ENCODE data around the gene PRSS57. TPM values are rescaled to one million over a fixed set of nuclear protein-coding genes. Genes with fewer than 3 reads are reported as not detected.

PRSS57 gene
- total and polyA plus RNA-seq, 2 donors (not counting 1 experiment from before 2014, with no cell fraction given), result not detected

DNA sequence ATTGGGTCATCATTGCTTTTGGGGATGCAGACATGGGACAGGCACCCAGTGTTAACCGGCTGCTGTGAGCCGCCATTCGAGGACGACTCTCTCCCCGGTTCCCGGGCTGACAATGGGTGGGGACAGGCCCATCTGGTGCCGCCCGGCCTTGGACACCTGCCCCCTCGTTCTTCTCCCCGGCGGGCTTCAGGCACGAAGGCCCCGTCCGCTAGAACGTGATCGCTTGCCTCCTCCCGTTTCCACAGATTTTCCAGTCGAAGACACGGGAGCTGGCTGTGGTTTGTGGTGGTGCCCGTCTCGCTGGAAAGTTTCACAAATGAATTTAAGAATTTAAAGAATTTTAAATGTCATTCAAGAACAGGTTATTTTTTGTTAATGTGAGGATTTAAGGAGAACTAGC lies 15.5 kb upstream of the PRSS57 start:
- Histone ChIP-seq H2AFZ (ENCODE audit: insufficient read depth, low read depth, low read length, poor library complexity, severe bottlenecking) (no peak overlapping the region), H3K4me3 (ENCODE audit: control extremely low read depth in 1 of 5, extremely low read depth in 1 of 5, insufficient read depth in 1 of 5, low read depth in 2 of 5, low read length in 4 of 5) (no peak overlapping the region), H3K4me1 (ENCODE audit: control insufficient read depth in 2 of 2, insufficient read depth in 2 of 2, low read length in 2 of 2) (no peaks in the 10 kb centered on the region), H4K20me1 (ENCODE audit: control insufficient read depth, insufficient read depth, low read length, poor library complexity, severe bottlenecking) (no peaks in the 10 kb centered on the region), H3K27me3 (replicated peaks in 1 of 4; ENCODE audit: control extremely low read depth in 1 of 4, control insufficient read depth in 3 of 4, insufficient read depth in 4 of 4, low read length in 3 of 4) (peaks cover 0 to 31% (median 4%) of the 10 kb centered on the region in 4 experiments), H3K4me2 (replicated peaks; ENCODE audit: low read depth, low read length, poor library complexity, severe bottlenecking) (no peak overlapping the region), H3K27ac (ENCODE audit: low read length in 2 of 2) (no peak overlapping the region), H3K79me2 (ENCODE audit: control insufficient read depth, insufficient read depth, low read length) (no peaks in the 10 kb centered on the region), H3K36me3 (replicated peaks in 1 of 2; ENCODE audit: control extremely low read depth in 1 of 2, control insufficient read depth in 1 of 2, extremely low read depth in 1 of 2, insufficient read depth in 2 of 2, low read length in 1 of 2) (no peaks in the 10 kb centered on the region), H3K9me3 (ENCODE audit: control extremely low read depth in 1 of 3, control insufficient read depth in 2 of 3, insufficient read depth in 1 of 3, low read length in 2 of 3) (peaks cover 2 to 25% (median 3%) of the 10 kb centered on the region in 3 donors), H3K9ac (ENCODE audit: low read length) (no peak overlapping the region)
- intact Hi-C loops (cut with micrococcal nuclease), result no loop called here
- Mint-ChIP-seq H3K4me1 (no peaks in the 10 kb centered on the region), H3K27me3 (peaks cover 29% of the 10 kb centered on the region), H3K4me3 (no peak overlapping the region), H3K27ac (no peak overlapping the region), H3K9me3 (ENCODE audit: insufficient read depth) (peaks cover 7% of the 10 kb centered on the region)
- CTCF ChIA-PET, result no interaction called here
- no peak for DNase-seq
- ATAC-seq (ENCODE audit: low read depth), result no peak
- POLR2A ChIA-PET, result no interaction called here
- no peak for TF ChIP-seq EZH2 (IDR thresholded peaks at IDR 0.05; ENCODE audit: borderline replicate concordance, insufficient read depth, low read depth, low read length, poor library complexity, severe bottlenecking)
- TF ChIP-seq, protein P1, sequence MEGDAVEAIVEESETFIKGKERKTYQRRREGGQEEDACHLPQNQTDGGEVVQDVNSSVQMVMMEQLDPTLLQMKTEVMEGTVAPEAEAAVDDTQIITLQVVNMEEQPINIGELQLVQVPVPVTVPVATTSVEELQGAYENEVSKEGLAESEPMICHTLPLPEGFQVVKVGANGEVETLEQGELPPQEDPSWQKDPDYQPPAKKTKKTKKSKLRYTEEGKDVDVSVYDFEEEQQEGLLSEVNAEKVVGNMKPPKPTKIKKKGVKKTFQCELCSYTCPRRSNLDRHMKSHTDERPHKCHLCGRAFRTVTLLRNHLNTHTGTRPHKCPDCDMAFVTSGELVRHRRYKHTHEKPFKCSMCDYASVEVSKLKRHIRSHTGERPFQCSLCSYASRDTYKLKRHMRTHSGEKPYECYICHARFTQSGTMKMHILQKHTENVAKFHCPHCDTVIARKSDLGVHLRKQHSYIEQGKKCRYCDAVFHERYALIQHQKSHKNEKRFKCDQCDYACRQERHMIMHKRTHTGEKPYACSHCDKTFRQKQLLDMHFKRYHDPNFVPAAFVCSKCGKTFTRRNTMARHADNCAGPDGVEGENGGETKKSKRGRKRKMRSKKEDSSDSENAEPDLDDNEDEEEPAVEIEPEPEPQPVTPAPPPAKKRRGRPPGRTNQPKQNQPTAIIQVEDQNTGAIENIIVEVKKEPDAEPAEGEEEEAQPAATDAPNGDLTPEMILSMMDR (IDR thresholded peaks at IDR 0.05), result no peak
- 96% methylated on average over 18 of the region's 21 CpGs for WGBS (ENCODE audit: insufficient coverage)

GRCh38 chr19:709965-710571 lies 14.8 kb upstream of the PRSS57 start:
- no peaks in the 10 kb centered on the region for H3K36me3 ChIP-seq (replicated peaks in 1 of 2; ENCODE audit: control extremely low read depth in 1 of 2, control insufficient read depth in 1 of 2, extremely low read depth in 1 of 2, insufficient read depth in 2 of 2, low read length in 1 of 2)
- POLR2A ChIA-PET, result no interaction called here
- no peak overlapping the region for H3K4me3 Mint-ChIP-seq
- ATAC-seq (ENCODE audit: low read depth) (no peak), DNase-seq (no peak)
- peaks cover 1% of the 10 kb centered on the region for H3K9me3 Mint-ChIP-seq (ENCODE audit: insufficient read depth)
- H3K9me3 ChIP-seq (ENCODE audit: control extremely low read depth in 1 of 3, control insufficient read depth in 2 of 3, insufficient read depth in 1 of 3, low read length in 2 of 3), result peaks cover 0 to 18% (median 2%) of the 10 kb centered on the region in 3 donors
- H3K27me3 ChIP-seq (replicated peaks in 1 of 4; ENCODE audit: control extremely low read depth in 1 of 4, control insufficient read depth in 3 of 4, insufficient read depth in 4 of 4, low read length in 3 of 4), result peaks cover 0 to 30% (median 3%) of the 10 kb centered on the region in 4 experiments
- intact Hi-C loops (cut with micrococcal nuclease), result no loop called here
- no peak overlapping the region for H2AFZ ChIP-seq (ENCODE audit: insufficient read depth, low read depth, low read length, poor library complexity, severe bottlenecking)
- peak overlapping the region; percentile 19 for H3K4me2 ChIP-seq (replicated peaks; ENCODE audit: low read depth, low read length, poor library complexity, severe bottlenecking)
- no peaks in the 10 kb centered on the region for H3K4me1 ChIP-seq (ENCODE audit: control insufficient read depth in 2 of 2, insufficient read depth in 2 of 2, low read length in 2 of 2)
- CTCF ChIA-PET, result no interaction called here
- H4K20me1 ChIP-seq (ENCODE audit: control insufficient read depth, insufficient read depth, low read length, poor library complexity, severe bottlenecking), result no peaks in the 10 kb centered on the region
- no peaks in the 10 kb centered on the region for H3K4me1 Mint-ChIP-seq
- H3K27me3 Mint-ChIP-seq, result peaks cover 27% of the 10 kb centered on the region
- no peak overlapping the region for H3K9ac ChIP-seq (ENCODE audit: low read length)
- TF ChIP-seq, protein P1 (IDR thresholded peaks at IDR 0.05), result no peak
- no peak for TF ChIP-seq EZH2 (IDR thresholded peaks at IDR 0.05; ENCODE audit: borderline replicate concordance, insufficient read depth, low read depth, low read length, poor library complexity, severe bottlenecking)
- H3K79me2 ChIP-seq (ENCODE audit: control insufficient read depth, insufficient read depth, low read length), result no peaks in the 10 kb centered on the region
- no peak overlapping the region for H3K27ac ChIP-seq (ENCODE audit: low read length in 2 of 2)
- no peak overlapping the region for H3K4me3 ChIP-seq (ENCODE audit: control extremely low read depth in 1 of 5, extremely low read depth in 1 of 5, insufficient read depth in 1 of 5, low read depth in 2 of 5, low read length in 4 of 5)
- WGBS (ENCODE audit: insufficient coverage), result 44% methylated on average over 23 of the region's 27 CpGs
- no peak overlapping the region for H3K27ac Mint-ChIP-seq

Measured in B cell (primary cell).